ENCODE results near the gene IDH3G.

Gene IDH3G

GRCh38 chrX:153827016-153827415, 32.8 kb upstream of the IDH3G start:
- Histone ChIP-seq H4K20me1 (ENCODE audit: insufficient read depth, low read length) (no peaks in the 10 kb centered on the region), H3F3A (ENCODE audit: insufficient read depth, low read length) (no peaks in the 10 kb centered on the region), H3K4me2 (ENCODE audit: low read length) (no peak overlapping the region), H3K27me3 (ENCODE audit: insufficient read depth, low read length) (no peaks in the 10 kb centered on the region), H3K9ac (ENCODE audit: low read length) (no peak overlapping the region), H3K79me2 (ENCODE audit: insufficient read depth, low read length) (no peaks in the 10 kb centered on the region), H2AFZ (ENCODE audit: low read length) (no peak overlapping the region), H3K27ac (ENCODE audit: low read depth, low read length, poor library complexity, severe bottlenecking) (no peak overlapping the region), H3K36me3 (ENCODE audit: insufficient read depth, low read length) (no peaks in the 10 kb centered on the region), H3K9me3 (ENCODE audit: low read length) (no peaks in the 10 kb centered on the region), H3K4me1 (ENCODE audit: insufficient read depth, low read length, severe bottlenecking) (no peaks in the 10 kb centered on the region), H3K9me2 (ENCODE audit: low read depth, low read length) (no peaks in the 10 kb centered on the region), H3K4me3 (ENCODE audit: low read depth, low read length, poor library complexity, severe bottlenecking) (no peak overlapping the region)
- no peak for TF ChIP-seq EZH2 (IDR thresholded peaks at IDR 0.05; ENCODE audit: borderline replicate concordance, low read length)
- TF ChIP-seq CTCF (IDR thresholded peaks at IDR 0.05; ENCODE audit: low read length), result no peak

- no peaks in the 10 kb centered on the region for H3K79me2 ChIP-seq (ENCODE audit: insufficient read depth, low read length)
- no peaks in the 10 kb centered on the region for H3K36me3 ChIP-seq (ENCODE audit: insufficient read depth, low read length)
- H3K27me3 ChIP-seq (ENCODE audit: insufficient read depth, low read length), result no peaks in the 10 kb centered on the region
- H3K9ac ChIP-seq (ENCODE audit: low read length), result no peak overlapping the region
- H4K20me1 ChIP-seq (ENCODE audit: insufficient read depth, low read length), result no peaks in the 10 kb centered on the region
- H2AFZ ChIP-seq (ENCODE audit: low read length), result no peak overlapping the region
- no peak overlapping the region for H3K4me3 ChIP-seq (ENCODE audit: low read depth, low read length, poor library complexity, severe bottlenecking)
- TF ChIP-seq EZH2 (IDR thresholded peaks at IDR 0.05; ENCODE audit: borderline replicate concordance, low read length), result no peak
- no peak for TF ChIP-seq CTCF (IDR thresholded peaks at IDR 0.05; ENCODE audit: low read length)
- H3F3A ChIP-seq (ENCODE audit: insufficient read depth, low read length), result no peaks in the 10 kb centered on the region
- H3K27ac ChIP-seq (ENCODE audit: low read depth, low read length, poor library complexity, severe bottlenecking), result no peak overlapping the region
- H3K4me2 ChIP-seq (ENCODE audit: low read length), result no peak overlapping the region
- H3K4me1 ChIP-seq (ENCODE audit: insufficient read depth, low read length, severe bottlenecking), result no peaks in the 10 kb centered on the region
- H3K9me2 ChIP-seq (ENCODE audit: low read depth, low read length), result no peaks in the 10 kb centered on the region
- no peaks in the 10 kb centered on the region for H3K9me3 ChIP-seq (ENCODE audit: low read length)
These were observed 30.9 kb upstream of the IDH3G start for GRCh38 chrX:153825042-153825441.

GRCh38 chrX:153824348-153824747, 30.2 kb upstream of the IDH3G start:
- H3K9me2 ChIP-seq (ENCODE audit: low read depth, low read length), result no peaks in the 10 kb centered on the region
- H3K4me3 ChIP-seq (ENCODE audit: low read depth, low read length, poor library complexity, severe bottlenecking), result no peak overlapping the region
- H4K20me1 ChIP-seq (ENCODE audit: insufficient read depth, low read length), result no peaks in the 10 kb centered on the region

More at GRCh38 chrX:153824348-153824747, 30.2 kb upstream of the IDH3G start:
- Histone ChIP-seq H3F3A (ENCODE audit: insufficient read depth, low read length) (no peaks in the 10 kb centered on the region), H3K27ac (ENCODE audit: low read depth, low read length, poor library complexity, severe bottlenecking) (no peak overlapping the region), H3K4me2 (ENCODE audit: low read length) (no peak overlapping the region), H2AFZ (ENCODE audit: low read length) (no peak overlapping the region), H3K27me3 (ENCODE audit: insufficient read depth, low read length) (no peaks in the 10 kb centered on the region), H3K79me2 (ENCODE audit: insufficient read depth, low read length) (no peaks in the 10 kb centered on the region), H3K4me1 (ENCODE audit: insufficient read depth, low read length, severe bottlenecking) (no peaks in the 10 kb centered on the region), H3K9me3 (ENCODE audit: low read length) (no peaks in the 10 kb centered on the region), H3K9ac (ENCODE audit: low read length) (no peak overlapping the region), H3K36me3 (ENCODE audit: insufficient read depth, low read length) (no peaks in the 10 kb centered on the region)
- TF ChIP-seq CTCF (IDR thresholded peaks at IDR 0.05; ENCODE audit: low read length), result no peak
- TF ChIP-seq EZH2 (IDR thresholded peaks at IDR 0.05; ENCODE audit: borderline replicate concordance, low read length), result no peak

All from OCI-LY1 (cell line).